ENCODE results near the gene RNASEH2C. TPM values are rescaled to one million over a fixed set of nuclear protein-coding genes. Genes with fewer than 3 reads are reported as not detected.

Gene RNASEH2C
- polyA plus RNA-seq, 1 donor (not counting 4 experiments of a cell fraction or from before 2014, with no cell fraction given), result 18.5 TPM

- no peak for TF ChIP-seq EZH2 (IDR thresholded peaks at IDR 0.05; ENCODE audit: low read length)
- no peak for TF ChIP-seq CTCF (optimal IDR thresholded peaks at IDR 0.05 in 1 of 3, IDR thresholded peaks at IDR 0.05 in 1 of 3, conservative IDR thresholded peaks at IDR 0.05 in 1 of 3; ENCODE audit: extremely low read depth in 1 of 3, insufficient read depth in 2 of 3, low read length in 3 of 3)
- H3K9me1 ChIP-seq (ENCODE audit: control insufficient read depth, extremely low read depth, insufficient read depth, low read length), result no peaks in the 10 kb centered on the region
- no peaks in the 10 kb centered on the region for H3K9me3 ChIP-seq (ENCODE audit: control insufficient read depth, low read depth, low read length)
- no peak overlapping the region for H3K4me2 ChIP-seq (ENCODE audit: control insufficient read depth, extremely low read depth, insufficient read depth, low read depth, low read length)
- H3K9ac ChIP-seq (ENCODE audit: control insufficient read depth, extremely low read depth, insufficient read depth, low read length), result no peak overlapping the region
- H3K36me3 ChIP-seq (ENCODE audit: control insufficient read depth in 2 of 2, extremely low read depth in 1 of 2, insufficient read depth in 2 of 2, low read length in 2 of 2), result no peaks in the 10 kb centered on the region
- H3K79me2 ChIP-seq (ENCODE audit: control insufficient read depth, insufficient read depth, low read length), result no peaks in the 10 kb centered on the region
- dilution Hi-C loops (cut with MboI; ENCODE audit: extremely low pct_ligation_motif_present, low sequenced_read_pairs), result no loop called here
- peaks cover 3% of the 10 kb centered on the region for H3K27me3 ChIP-seq (ENCODE audit: control insufficient read depth, extremely low read depth, insufficient read depth, low read length)
- FAIRE-seq (no peak), DNase-seq (ENCODE audit: low read depth, low spot score) (no peak)
- H4K20me1 ChIP-seq (ENCODE audit: control insufficient read depth, extremely low read depth, insufficient read depth, low read length), result no peaks in the 10 kb centered on the region
- no peak overlapping the region for H3K4me3 ChIP-seq (ENCODE audit: control insufficient read depth in 2 of 3, extremely low read depth in 1 of 3, insufficient read depth in 2 of 3, low read depth in 1 of 3, low read length in 3 of 3)
- H2AFZ ChIP-seq (ENCODE audit: control insufficient read depth, low read length), result no peak overlapping the region
- no peaks in the 10 kb centered on the region for H3K4me1 ChIP-seq (ENCODE audit: control insufficient read depth, extremely low read depth, insufficient read depth, low read length)
- no peak overlapping the region for H3K27ac ChIP-seq (ENCODE audit: control insufficient read depth, insufficient read depth, low read length)
Observed at GRCh38 chr11:65680192-65680743, 40.3 kb downstream of the RNASEH2C start.

- TF ChIP-seq EZH2 (IDR thresholded peaks at IDR 0.05; ENCODE audit: low read length), result no peak
- no peak for TF ChIP-seq CTCF (optimal IDR thresholded peaks at IDR 0.05 in 1 of 3, IDR thresholded peaks at IDR 0.05 in 1 of 3, conservative IDR thresholded peaks at IDR 0.05 in 1 of 3; ENCODE audit: extremely low read depth in 1 of 3, insufficient read depth in 2 of 3, low read length in 3 of 3)
- Histone ChIP-seq H3K9ac (ENCODE audit: control insufficient read depth, extremely low read depth, insufficient read depth, low read length) (no peak overlapping the region), H2AFZ (ENCODE audit: control insufficient read depth, low read length) (no peak overlapping the region), H3K4me3 (ENCODE audit: control insufficient read depth in 2 of 3, extremely low read depth in 1 of 3, insufficient read depth in 2 of 3, low read depth in 1 of 3, low read length in 3 of 3) (no peak overlapping the region), H3K4me2 (ENCODE audit: control insufficient read depth, extremely low read depth, insufficient read depth, low read depth, low read length) (no peak overlapping the region), H3K79me2 (ENCODE audit: control insufficient read depth, insufficient read depth, low read length) (no peaks in the 10 kb centered on the region), H3K9me3 (ENCODE audit: control insufficient read depth, low read depth, low read length) (no peaks in the 10 kb centered on the region), H4K20me1 (ENCODE audit: control insufficient read depth, extremely low read depth, insufficient read depth, low read length) (no peaks in the 10 kb centered on the region), H3K27ac (ENCODE audit: control insufficient read depth, insufficient read depth, low read length) (no peak overlapping the region), H3K27me3 (ENCODE audit: control insufficient read depth, extremely low read depth, insufficient read depth, low read length) (no peaks in the 10 kb centered on the region), H3K36me3 (ENCODE audit: control insufficient read depth in 2 of 2, extremely low read depth in 1 of 2, insufficient read depth in 2 of 2, low read length in 2 of 2) (no peaks in the 10 kb centered on the region), H3K4me1 (ENCODE audit: control insufficient read depth, extremely low read depth, insufficient read depth, low read length) (no peaks in the 10 kb centered on the region), H3K9me1 (ENCODE audit: control insufficient read depth, extremely low read depth, insufficient read depth, low read length) (no peaks in the 10 kb centered on the region)
- dilution Hi-C loops (cut with MboI; ENCODE audit: extremely low pct_ligation_motif_present, low sequenced_read_pairs), result no loop called here
- DNase-seq (ENCODE audit: low read depth, low spot score), result no peak
- no peak for FAIRE-seq
Observed at GRCh38 chr11:65672982-65673381, 47.6 kb downstream of the RNASEH2C start.

All from keratinocyte (primary cell).